ENCODE measurements around the gene KRTAP1-5.

- TF ChIP-seq CTCF (IDR thresholded peaks at IDR 0.05; ENCODE audit: low read length) (no peak), EZH2 (optimal IDR thresholded peaks at IDR 0.05; ENCODE audit: low read depth, low read length) (no peak), EZH2phosphoT487 (IDR thresholded peaks at IDR 0.05; ENCODE audit: low read length) (no peak)
Observed at GRCh38 chr17:41058741-41059140, 31.7 kb upstream of the KRTAP1-5 start.
